PC-9 (cell line): ENCODE data around the gene SNX5. TPM values are rescaled to one million over a fixed set of nuclear protein-coding genes. Genes with fewer than 3 reads are reported as not detected.

Experiments used
- BruUV-seq: library from RNA; stranded (reverse); fragments of 400-500 nt; replicated peaks from 2 replicates; lab custom pipeline; 2021; lab: Mats Ljungman, UMichigan
- CTCF ChIA-PET: fragments of 300-600 bp; sonication (Branson Sonifier 250); formaldehyde crosslinking; loops from one replicate; lab custom pipeline; 2022; ENCODE audit warnings: antibody characterized with exemption; lab: Charles Lee
- POLR2A ChIA-PET: fragments of 300-600 bp; sonication (Branson Sonifier 250); formaldehyde crosslinking; loops from one replicate; lab custom pipeline; 2022; ENCODE audit warnings: antibody characterized with exemption; ENCODE audit not compliant: unreplicated experiment; lab: Charles Lee
- DNase-seq, 2 experiments: peaks; one replicate each; pipeline versions ENCODE4 v3.0.0 to v3.0.0-alpha.2; 2015 to 2022; ENCODE audit warnings: mixed read lengths in 1 of 2
- H2AFZ ChIP-seq: fragments of 200-600 bp; sonication (generic); 2 replicates; pipeline ENCODE4 v1.8.1; 2017; ENCODE audit warnings: antibody characterized with exemption
- H3F3A ChIP-seq: fragments of 200-600 bp; sonication (generic); 2 replicates; pipeline ENCODE4 v1.8.1; 2017; ENCODE audit warnings: antibody characterized with exemption, mild to moderate bottlenecking, low read depth; ENCODE audit not compliant: insufficient read depth
- H3K27ac ChIP-seq: fragments of 200-600 bp; sonication (generic); 2 replicates; pipeline ENCODE4 v1.6.1; 2016; ENCODE audit warnings: mixed run types
- H3K27me3 ChIP-seq: fragments of 200-600 bp; sonication (generic); 2 replicates; pipeline ENCODE4 v1.6.1; 2016; ENCODE audit warnings: low read depth, mixed run types; ENCODE audit not compliant: insufficient read depth
- H3K36me3 ChIP-seq: fragments of 200-600 bp; sonication (generic); 2 replicates; pipeline ENCODE4 v1.6.1; 2016; ENCODE audit warnings: low read depth, mixed run types
- H3K4me1 ChIP-seq: fragments of 200-600 bp; sonication (generic); replicated peaks from 2 replicates; pipeline ENCODE4 v1.6.1; 2016; ENCODE audit warnings: mixed run types; ENCODE audit not compliant: insufficient read depth
- H3K4me2 ChIP-seq: fragments of 200-600 bp; sonication (generic); 2 replicates; pipeline ENCODE4 v1.6.1; 2017; ENCODE audit warnings: mixed run types
- H3K4me3 ChIP-seq: fragments of 200-600 bp; sonication (generic); 2 replicates; pipeline ENCODE4 v1.6.1; 2016; ENCODE audit warnings: mixed run types
- H3K79me2 ChIP-seq: fragments of 200-600 bp; sonication (generic); 2 replicates; pipeline ENCODE4 v1.6.1; 2017; ENCODE audit warnings: low read depth, mixed run types
- H3K9me2 ChIP-seq: fragments of 200-600 bp; sonication (generic); 2 replicates; pipeline ENCODE4 v1.8.1; 2017; ENCODE audit warnings: mild to moderate bottlenecking; ENCODE audit not compliant: insufficient read depth
- H3K9me3 ChIP-seq: fragments of 200-600 bp; sonication (generic); 2 replicates; pipeline ENCODE4 v1.8.1; 2016; ENCODE audit warnings: low read depth; ENCODE audit not compliant: insufficient read depth
- H4K20me1 ChIP-seq: fragments of 200-600 bp; sonication (generic); 2 replicates; pipeline ENCODE4 v1.8.1; 2017; ENCODE audit not compliant: insufficient read depth
- EZH2 ChIP-seq: fragments of 200-600 bp; sonication (generic); IDR thresholded peaks from 2 replicates; pipeline ENCODE4 v1.8.0; 2017; ENCODE audit warnings: antibody characterized with exemption, low read depth
- intact Hi-C: fragments of 100-400 bp; cut with micrococcal nuclease; formaldehyde crosslinking; loops from one replicate; pipeline ENCODE4 v1.10.0; 2022; ENCODE audit not compliant: unreplicated experiment
- total RNA-seq: library from RNA; stranded (reverse); gene quantifications from 2 replicates; pipeline ENCODE4 v1.2.3, GENCODE V29; 2021
- TF ChIP-seq, protein P1 (sequence below): fragments of 200-600 bp; sonication (generic); conservative IDR thresholded peaks from 2 replicates; pipeline ENCODE4 v1.6.1; 2017; ENCODE audit warnings: mixed run types, antibody characterized with exemption, mild to moderate bottlenecking, moderate library complexity

The SNX5 gene
- total RNA-seq, 1 experiment from 2014 or later, result 116 TPM

DNA sequence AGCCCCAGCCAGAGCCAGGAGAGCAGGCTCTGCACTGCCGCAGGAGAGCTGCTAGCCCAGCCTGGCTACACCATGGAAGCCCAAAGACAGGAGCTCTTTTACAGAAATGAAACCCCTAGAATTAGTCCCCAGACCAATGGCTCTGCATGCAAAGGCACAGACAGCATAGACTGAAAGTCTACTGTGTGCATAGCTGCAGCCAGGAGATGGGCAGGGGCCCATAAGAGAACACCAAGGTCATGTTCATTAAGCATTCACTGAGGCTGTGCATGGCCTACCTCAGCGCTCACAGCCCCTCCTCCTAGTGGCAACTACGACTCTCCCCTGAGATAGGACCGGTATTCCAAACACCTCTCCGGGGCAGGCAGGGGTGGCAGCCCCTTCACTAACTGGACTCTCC lies 34.9 kb downstream of the SNX5 start:
- H3K36me3 ChIP-seq, result no peaks in the 10 kb centered on the region
- BruUV-seq, result no TSS peak
- no peaks in the 10 kb centered on the region for H3K79me2 ChIP-seq
- no peaks in the 10 kb centered on the region for H3K9me2 ChIP-seq
- DNase-seq, result no peak
- no peak overlapping the region for H3K4me2 ChIP-seq
- H3K27me3 ChIP-seq, result no peaks in the 10 kb centered on the region
- peaks cover 2% of the 10 kb centered on the region; the same call in 1 of the 2 replicates for H3F3A ChIP-seq
- H3K4me3 ChIP-seq, result no peak overlapping the region
- no peaks in the 10 kb centered on the region for H3K4me1 ChIP-seq
- ChIA-PET POLR2A (no interaction called here), CTCF (no interaction called here)
- H2AFZ ChIP-seq, result no peak overlapping the region
- H3K9me3 ChIP-seq, result no peaks in the 10 kb centered on the region
- no peaks in the 10 kb centered on the region for H4K20me1 ChIP-seq
- no peak overlapping the region for H3K27ac ChIP-seq
- intact Hi-C loops, result no loop called here
- no peak for TF ChIP-seq EZH2
- TF ChIP-seq, protein P1, sequence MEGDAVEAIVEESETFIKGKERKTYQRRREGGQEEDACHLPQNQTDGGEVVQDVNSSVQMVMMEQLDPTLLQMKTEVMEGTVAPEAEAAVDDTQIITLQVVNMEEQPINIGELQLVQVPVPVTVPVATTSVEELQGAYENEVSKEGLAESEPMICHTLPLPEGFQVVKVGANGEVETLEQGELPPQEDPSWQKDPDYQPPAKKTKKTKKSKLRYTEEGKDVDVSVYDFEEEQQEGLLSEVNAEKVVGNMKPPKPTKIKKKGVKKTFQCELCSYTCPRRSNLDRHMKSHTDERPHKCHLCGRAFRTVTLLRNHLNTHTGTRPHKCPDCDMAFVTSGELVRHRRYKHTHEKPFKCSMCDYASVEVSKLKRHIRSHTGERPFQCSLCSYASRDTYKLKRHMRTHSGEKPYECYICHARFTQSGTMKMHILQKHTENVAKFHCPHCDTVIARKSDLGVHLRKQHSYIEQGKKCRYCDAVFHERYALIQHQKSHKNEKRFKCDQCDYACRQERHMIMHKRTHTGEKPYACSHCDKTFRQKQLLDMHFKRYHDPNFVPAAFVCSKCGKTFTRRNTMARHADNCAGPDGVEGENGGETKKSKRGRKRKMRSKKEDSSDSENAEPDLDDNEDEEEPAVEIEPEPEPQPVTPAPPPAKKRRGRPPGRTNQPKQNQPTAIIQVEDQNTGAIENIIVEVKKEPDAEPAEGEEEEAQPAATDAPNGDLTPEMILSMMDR, result no peak

DNA sequence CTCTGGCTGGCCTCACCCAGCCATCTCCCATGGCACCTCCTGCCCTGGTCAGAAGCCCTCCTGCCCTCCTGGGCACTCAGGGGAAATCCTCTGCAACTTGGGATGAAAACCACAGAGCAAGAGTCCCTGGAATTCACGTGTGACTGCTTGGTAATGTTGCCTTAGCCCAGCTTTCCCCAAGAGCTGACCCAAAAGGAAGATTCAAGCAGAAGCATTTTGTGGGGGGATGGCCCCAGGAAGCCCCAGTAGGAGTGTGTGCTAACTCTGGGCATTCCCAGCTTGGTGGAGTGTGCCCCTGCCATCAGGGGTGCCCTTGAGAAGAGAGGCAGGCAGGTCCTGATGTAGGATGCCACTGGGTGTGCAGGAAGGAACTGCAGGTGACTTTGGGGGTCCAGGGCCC lies 35.5 kb downstream of the SNX5 start:
- H3K9me2 ChIP-seq, result no peaks in the 10 kb centered on the region
- no peaks in the 10 kb centered on the region for H3K27me3 ChIP-seq
- H3K9me3 ChIP-seq, result no peaks in the 10 kb centered on the region
- no TSS peak for BruUV-seq
- no peak overlapping the region for H3K4me3 ChIP-seq
- no peaks in the 10 kb centered on the region for H3F3A ChIP-seq
- intact Hi-C loops, result no loop called here
- H3K79me2 ChIP-seq, result no peaks in the 10 kb centered on the region
- ChIA-PET CTCF (no interaction called here), POLR2A (no interaction called here)
- no peak for DNase-seq
- H3K4me1 ChIP-seq, result no peaks in the 10 kb centered on the region
- H3K4me2 ChIP-seq, result no peak overlapping the region
- TF ChIP-seq EZH2, result no peak
- TF ChIP-seq, protein P1, result no peak
- H4K20me1 ChIP-seq, result no peaks in the 10 kb centered on the region
- H3K36me3 ChIP-seq, result no peaks in the 10 kb centered on the region
- no peak overlapping the region for H2AFZ ChIP-seq
- no peak overlapping the region for H3K27ac ChIP-seq

DNA sequence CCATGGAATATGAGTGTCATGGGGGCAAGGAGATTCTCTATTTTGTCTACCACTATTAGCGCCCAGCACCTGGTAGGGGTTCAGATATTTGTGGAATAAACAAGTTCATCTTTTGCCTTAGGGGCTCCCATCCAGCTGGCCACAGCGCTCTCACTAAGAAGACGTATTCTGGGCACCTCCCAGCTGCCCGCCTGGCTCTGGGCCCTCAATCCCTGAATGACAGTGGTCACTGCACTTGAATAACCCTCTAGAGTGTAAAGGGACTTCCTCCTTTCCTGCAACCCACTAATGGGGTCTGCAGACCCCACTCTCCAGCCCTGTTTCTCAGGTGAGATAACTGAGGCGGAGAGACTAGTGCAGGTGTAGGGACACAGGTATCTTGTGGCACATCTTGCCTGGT lies 36.2 kb downstream of the SNX5 start:
- no peaks in the 10 kb centered on the region for H3K79me2 ChIP-seq
- H3K9me2 ChIP-seq, result no peaks in the 10 kb centered on the region
- no peak overlapping the region for H3K4me3 ChIP-seq
- no peak for DNase-seq
- intact Hi-C loops, result no loop called here
- no peaks in the 10 kb centered on the region; the same call in 1 of the 2 replicates for H3F3A ChIP-seq
- no peaks in the 10 kb centered on the region for H4K20me1 ChIP-seq
- no peaks in the 10 kb centered on the region for H3K27me3 ChIP-seq
- H3K27ac ChIP-seq, result no peak overlapping the region
- no peak overlapping the region for H3K4me2 ChIP-seq
- TF ChIP-seq EZH2, result no peak
- H3K36me3 ChIP-seq, result no peaks in the 10 kb centered on the region
- H2AFZ ChIP-seq, result no peak overlapping the region
- H3K4me1 ChIP-seq, result no peaks in the 10 kb centered on the region
- POLR2A ChIA-PET, result no interaction called here
- no peaks in the 10 kb centered on the region for H3K9me3 ChIP-seq
- BruUV-seq, result no TSS peak
- CTCF ChIA-PET, result no interaction called here

DNA sequence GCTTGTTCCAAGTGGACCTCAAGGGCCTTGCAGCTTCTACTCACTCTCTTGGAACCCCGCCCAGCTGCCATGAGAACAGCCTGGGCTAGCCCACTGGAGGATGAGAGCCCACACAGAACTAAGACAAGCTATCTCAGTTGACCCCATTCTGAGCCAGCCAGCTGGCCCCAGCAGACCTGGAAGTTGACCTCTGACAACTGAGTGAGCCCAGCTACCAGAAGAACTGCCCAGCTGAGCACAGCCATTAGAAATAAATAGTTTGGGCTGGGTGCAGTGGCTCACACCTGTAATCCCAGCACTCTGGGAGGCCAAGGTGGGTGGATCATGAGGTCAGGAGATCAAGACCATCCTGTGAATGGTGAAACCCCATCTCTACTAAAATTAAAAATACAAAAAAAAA lies 37.1 kb downstream of the SNX5 start:
- intact Hi-C loops, result no loop called here
- BruUV-seq, result no TSS peak
- Histone ChIP-seq H3K9me3 (no peaks in the 10 kb centered on the region), H3K27ac (no peak overlapping the region), H3K27me3 (no peaks in the 10 kb centered on the region), H3K4me3 (no peak overlapping the region), H3K4me1 (no peaks in the 10 kb centered on the region), H3K9me2 (no peaks in the 10 kb centered on the region), H3K4me2 (no peak overlapping the region), H3K79me2 (no peaks in the 10 kb centered on the region), H3F3A (no peaks in the 10 kb centered on the region; the same call in 1 of the 2 replicates), H3K36me3 (no peaks in the 10 kb centered on the region), H2AFZ (no peak overlapping the region), H4K20me1 (no peaks in the 10 kb centered on the region)
- CTCF ChIA-PET, result interaction anchor here (0.6 kb wide), 1 partner anchor 388 kb away, joined by 3 read pairs; no protein-coding TSS in a partner anchor
- TF ChIP-seq, protein P1, result no peak
- no peak for TF ChIP-seq EZH2
- POLR2A ChIA-PET, result no interaction called here
- DNase-seq, result no peak
